CD14-positive monocyte (primary cell): ENCODE measurements around the gene CPED1. TPM values are rescaled to one million over a fixed set of nuclear protein-coding genes. Genes with fewer than 3 reads are reported as not detected.

Source experiments
- DNase-seq, 3 donors: peaks; one replicate each; pipeline ENCODE4 v3.0.0-alpha.2; 2011 to 2022
- H2AFZ ChIP-seq: 2 replicates; pipeline ENCODE4 v1.6.0; 2012; ENCODE audit warnings: mild to moderate bottlenecking, low read depth, low read length, inconsistent platforms; ENCODE audit not compliant: insufficient read depth, poor library complexity, severe bottlenecking
- H3K27ac ChIP-seq, 2 donors: 1 replicate in 1 of 2; 2 replicates in 1 of 2; pipeline ENCODE4 v1.5.1; 2012 to 2013; ENCODE audit warnings: low read length in 2 of 2, control low read depth in 1 of 2, inconsistent platforms in 1 of 2, low read depth in 1 of 2, mild to moderate bottlenecking in 1 of 2
- H3K27me3 ChIP-seq, 2 donors: one replicate each; pipeline versions ENCODE4 v1.6.0 to v1.6.1; 2011 to 2013; ENCODE audit warnings: low read length in 2 of 2; ENCODE audit not compliant: control insufficient read depth in 2 of 2, insufficient read depth in 2 of 2
- H3K36me3 ChIP-seq, 2 donors: replicated peaks in 1 of 2; 1 replicate in 1 of 2; 2 replicates in 1 of 2; pipeline versions ENCODE4 v1.5.1 to v1.6.1; 2012 to 2013; ENCODE audit warnings: low read length in 2 of 2, control low read depth in 1 of 2, inconsistent platforms in 1 of 2, mild to moderate bottlenecking in 1 of 2; ENCODE audit not compliant: insufficient read depth in 2 of 2, control insufficient read depth in 1 of 2
- H3K4me1 ChIP-seq, 2 donors: 1 replicate in 1 of 2; 2 replicates in 1 of 2; pipeline versions ENCODE4 v1.5.1 to v1.6.1; 2012 to 2013; ENCODE audit warnings: low read length in 2 of 2, control low read depth in 1 of 2, inconsistent platforms in 1 of 2, mild to moderate bottlenecking in 1 of 2, moderate library complexity in 1 of 2; ENCODE audit not compliant: insufficient read depth in 2 of 2, control insufficient read depth in 1 of 2
- H3K4me2 ChIP-seq: replicated peaks from 2 replicates; pipeline ENCODE3; 2012; ENCODE audit warnings: low read length, moderate library complexity, mild to moderate bottlenecking; ENCODE audit not compliant: poor library complexity, severe bottlenecking; ENCODE audit errors: extremely low read depth
- H3K4me3 ChIP-seq, 3 experiments: fragments of 200-600 bp in 1 of 3; sonication (generic) in 1 of 3; replicated peaks in 1 of 3; 1 replicate in 2 of 3; 2 replicates in 1 of 3; pipeline ENCODE4 v1.5.1; 2011 to 2013; ENCODE audit warnings: low read length in 3 of 3, mild to moderate bottlenecking in 3 of 3, control low read depth in 2 of 3, low read depth in 2 of 3, inconsistent platforms in 1 of 3, moderate library complexity in 1 of 3
- H3K79me2 ChIP-seq: 2 replicates; pipeline ENCODE4 v1.6.0; 2012; ENCODE audit warnings: mild to moderate bottlenecking, control low read depth, inconsistent platforms, low read length, moderate library complexity; ENCODE audit not compliant: insufficient read depth
- H3K9ac ChIP-seq: 2 replicates; pipeline ENCODE4 v1.6.0; 2017; ENCODE audit warnings: low read length, mild to moderate bottlenecking; ENCODE audit not compliant: insufficient read depth, poor library complexity, severe bottlenecking
- H3K9me3 ChIP-seq, 2 donors: replicated peaks in 1 of 2; 1 replicate in 1 of 2; 2 replicates in 1 of 2; pipeline versions ENCODE4 v1.5.1 to v1.6.1; 2012 to 2013; ENCODE audit warnings: low read length in 2 of 2, control low read depth in 1 of 2; ENCODE audit not compliant: control insufficient read depth in 1 of 2, insufficient read depth in 1 of 2
- H4K20me1 ChIP-seq: 2 replicates; pipeline ENCODE4 v1.6.0; 2012; ENCODE audit warnings: mild to moderate bottlenecking, low read length, control low read depth, moderate library complexity; ENCODE audit not compliant: insufficient read depth
- H3K27ac Mint-ChIP-seq, 7 donors: one replicate each; pipeline ENCODE4 v1.8.0; 2020; ENCODE audit warnings: mild to moderate bottlenecking in 7 of 7, mixed read lengths in 7 of 7, moderate library complexity in 6 of 7, inconsistent platforms in 2 of 7
- H3K27me3 Mint-ChIP-seq, 3 donors: one replicate each; pipeline ENCODE4 v1.8.0; 2021 to 2022; ENCODE audit warnings: low read depth in 3 of 3, mild to moderate bottlenecking in 3 of 3, mixed read lengths in 3 of 3, moderate library complexity in 3 of 3, inconsistent platforms in 1 of 3
- H3K36me3 Mint-ChIP-seq, 2 donors: one replicate each; pipeline ENCODE4 v1.8.0; 2020; ENCODE audit warnings: mixed read lengths in 2 of 2, inconsistent platforms in 1 of 2, mild to moderate bottlenecking in 1 of 2
- H3K4me1 Mint-ChIP-seq: one replicate; pipeline ENCODE4 v1.8.0; 2020; ENCODE audit warnings: mild to moderate bottlenecking, mixed read lengths
- H3K4me3 Mint-ChIP-seq, 2 donors: one replicate each; pipeline ENCODE4 v1.8.0; 2020; ENCODE audit warnings: mild to moderate bottlenecking in 2 of 2, mixed read lengths in 2 of 2, moderate library complexity in 1 of 2
- H3K9me3 Mint-ChIP-seq, 7 donors: one replicate each; pipeline ENCODE4 v1.8.0; 2020 to 2022; ENCODE audit warnings: mixed read lengths in 7 of 7, mild to moderate bottlenecking in 6 of 7, moderate library complexity in 6 of 7, inconsistent platforms in 2 of 7
- WGBS: methylation state at CpG from one replicate; pipeline ENCODE4 v1.1.5; 2013; ENCODE audit warnings: missing lambda C conversion rate; ENCODE audit not compliant: insufficient coverage; 5-methylcytosine and 5-hydroxymethylcytosine counted together
- intact Hi-C, 2 donors: fragments of 100-400 bp; cut with micrococcal nuclease; formaldehyde crosslinking; loops; one replicate each; pipeline versions ENCODE4 v1.15.0 to v1.15.1; 2023
- polyA plus RNA-seq, 3 donors: library from polyadenylated mRNA; depleted of rRNA in 1 of 3; unstranded in 2 of 3; stranded (reverse) in 1 of 3; fragments of 300-500 nt in 2 of 3; fragments of >200 nt in 1 of 3; fragmentation: Illumina TruSeq in 2 of 3; gene quantifications; 1 replicate in 2 of 3; 2 replicates in 1 of 3; pipeline ENCODE4 v1.2.3, GENCODE V29; 2012 to 2021
- TF ChIP-seq, protein P1 (sequence below): fragments of 200-600 bp; IDR thresholded peaks from one replicate; pipeline ENCODE4 v1.8.0; 2022; ENCODE audit warnings: antibody characterized with exemption, mild to moderate bottlenecking

CPED1 gene
- polyA plus RNA-seq, 3 donors: 9.8 to 30.0 (median 20.4) TPM

GRCh38 chr7:121082400-121083101 is 94.0 kb downstream of the CPED1 start:
- no peaks in the 10 kb centered on the region for H3K9me3 Mint-ChIP-seq
- Histone ChIP-seq H3K9ac (no peak overlapping the region), H3K79me2 (no peaks in the 10 kb centered on the region), H3K9me3 (no peaks in the 10 kb centered on the region), H3K4me2 (no peak overlapping the region), H3K4me1 (no peaks in the 10 kb centered on the region), H4K20me1 (no peaks in the 10 kb centered on the region), H2AFZ (no peak overlapping the region), H3K36me3 (no peaks in the 10 kb centered on the region), H3K27me3 (no peaks in the 10 kb centered on the region), H3K27ac (no peak overlapping the region), H3K4me3 (no peak overlapping the region)
- TF ChIP-seq, protein P1, sequence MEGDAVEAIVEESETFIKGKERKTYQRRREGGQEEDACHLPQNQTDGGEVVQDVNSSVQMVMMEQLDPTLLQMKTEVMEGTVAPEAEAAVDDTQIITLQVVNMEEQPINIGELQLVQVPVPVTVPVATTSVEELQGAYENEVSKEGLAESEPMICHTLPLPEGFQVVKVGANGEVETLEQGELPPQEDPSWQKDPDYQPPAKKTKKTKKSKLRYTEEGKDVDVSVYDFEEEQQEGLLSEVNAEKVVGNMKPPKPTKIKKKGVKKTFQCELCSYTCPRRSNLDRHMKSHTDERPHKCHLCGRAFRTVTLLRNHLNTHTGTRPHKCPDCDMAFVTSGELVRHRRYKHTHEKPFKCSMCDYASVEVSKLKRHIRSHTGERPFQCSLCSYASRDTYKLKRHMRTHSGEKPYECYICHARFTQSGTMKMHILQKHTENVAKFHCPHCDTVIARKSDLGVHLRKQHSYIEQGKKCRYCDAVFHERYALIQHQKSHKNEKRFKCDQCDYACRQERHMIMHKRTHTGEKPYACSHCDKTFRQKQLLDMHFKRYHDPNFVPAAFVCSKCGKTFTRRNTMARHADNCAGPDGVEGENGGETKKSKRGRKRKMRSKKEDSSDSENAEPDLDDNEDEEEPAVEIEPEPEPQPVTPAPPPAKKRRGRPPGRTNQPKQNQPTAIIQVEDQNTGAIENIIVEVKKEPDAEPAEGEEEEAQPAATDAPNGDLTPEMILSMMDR: no peak
- no peak for DNase-seq
- no peak overlapping the region for H3K4me3 Mint-ChIP-seq
- peaks cover 0 to 1% (median 0%) of the 10 kb centered on the region in 3 donors for H3K27me3 Mint-ChIP-seq
- H3K4me1 Mint-ChIP-seq: peaks cover 1% of the 10 kb centered on the region
- no peak overlapping the region for H3K27ac Mint-ChIP-seq
- intact Hi-C loops: loop anchor here in 1 of 2 donors (5.0 kb wide), 1 partner anchor 95 kb away; the partner anchor contains the start of gene CPED1
- H3K36me3 Mint-ChIP-seq: no peaks in the 10 kb centered on the region

- H2AFZ ChIP-seq: no peak overlapping the region
- Mint-ChIP-seq H3K4me3 (no peak overlapping the region), H3K27ac (no peak overlapping the region), H3K36me3 (no peaks in the 10 kb centered on the region), H3K27me3 (peaks cover 0 to 3% (median 0%) of the 10 kb centered on the region in 3 donors), H3K4me1 (peaks cover 1% of the 10 kb centered on the region), H3K9me3 (no peaks in the 10 kb centered on the region)
- no peaks in the 10 kb centered on the region for H3K36me3 ChIP-seq
- H3K27ac ChIP-seq: no peak overlapping the region
- no peak overlapping the region for H3K4me3 ChIP-seq
- H4K20me1 ChIP-seq: no peaks in the 10 kb centered on the region
- intact Hi-C loops: loop anchor here in 1 of 2 donors (5.0 kb wide), 1 partner anchor 96 kb away; the partner anchor contains the start of gene CPED1
- no peaks in the 10 kb centered on the region for H3K4me1 ChIP-seq
- no peaks in the 10 kb centered on the region for H3K9me3 ChIP-seq
- DNase-seq: no peak
- TF ChIP-seq, protein P1: no peak
- H3K4me2 ChIP-seq: no peak overlapping the region
- no peak overlapping the region for H3K9ac ChIP-seq
- H3K79me2 ChIP-seq: no peaks in the 10 kb centered on the region
- 100% methylated on average over 1 of the region's 4 CpGs for WGBS
- H3K27me3 ChIP-seq: no peaks in the 10 kb centered on the region
Observed at GRCh38 chr7:121083138-121083789, 94.8 kb downstream of the CPED1 start.
